NCI-H2107 treated with DMSO at 0.1 percent for 48 hours (cell line): Measurements from ENCODE around the gene GAS6.

ENCODE experiments used
- DNase-seq: peaks from one replicate; lab custom pipeline; 2025; ENCODE audit not compliant: unreplicated experiment; lab: John Stamatoyannopoulos, UW

GAS6 gene

DNA sequence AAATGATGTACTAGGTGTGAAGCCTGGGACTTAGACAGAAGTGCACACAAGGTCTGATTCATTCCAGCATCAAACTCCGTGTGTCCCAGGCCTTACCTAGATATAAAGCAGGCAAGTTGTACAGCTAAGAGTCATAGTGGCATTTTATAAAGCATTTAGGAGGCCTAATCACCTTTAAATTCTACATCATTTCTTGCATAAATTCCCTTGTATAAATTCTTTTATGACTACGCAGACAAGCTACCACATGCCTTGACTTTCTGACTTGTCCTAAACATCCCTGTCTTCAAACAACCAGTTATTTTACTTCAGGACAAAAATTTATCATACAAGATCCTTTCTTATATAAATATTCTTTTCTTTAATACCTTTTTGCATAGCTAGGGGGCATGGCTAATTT, 82.3 kb downstream of the GAS6 start:
- DNase-seq: no peak

DNA sequence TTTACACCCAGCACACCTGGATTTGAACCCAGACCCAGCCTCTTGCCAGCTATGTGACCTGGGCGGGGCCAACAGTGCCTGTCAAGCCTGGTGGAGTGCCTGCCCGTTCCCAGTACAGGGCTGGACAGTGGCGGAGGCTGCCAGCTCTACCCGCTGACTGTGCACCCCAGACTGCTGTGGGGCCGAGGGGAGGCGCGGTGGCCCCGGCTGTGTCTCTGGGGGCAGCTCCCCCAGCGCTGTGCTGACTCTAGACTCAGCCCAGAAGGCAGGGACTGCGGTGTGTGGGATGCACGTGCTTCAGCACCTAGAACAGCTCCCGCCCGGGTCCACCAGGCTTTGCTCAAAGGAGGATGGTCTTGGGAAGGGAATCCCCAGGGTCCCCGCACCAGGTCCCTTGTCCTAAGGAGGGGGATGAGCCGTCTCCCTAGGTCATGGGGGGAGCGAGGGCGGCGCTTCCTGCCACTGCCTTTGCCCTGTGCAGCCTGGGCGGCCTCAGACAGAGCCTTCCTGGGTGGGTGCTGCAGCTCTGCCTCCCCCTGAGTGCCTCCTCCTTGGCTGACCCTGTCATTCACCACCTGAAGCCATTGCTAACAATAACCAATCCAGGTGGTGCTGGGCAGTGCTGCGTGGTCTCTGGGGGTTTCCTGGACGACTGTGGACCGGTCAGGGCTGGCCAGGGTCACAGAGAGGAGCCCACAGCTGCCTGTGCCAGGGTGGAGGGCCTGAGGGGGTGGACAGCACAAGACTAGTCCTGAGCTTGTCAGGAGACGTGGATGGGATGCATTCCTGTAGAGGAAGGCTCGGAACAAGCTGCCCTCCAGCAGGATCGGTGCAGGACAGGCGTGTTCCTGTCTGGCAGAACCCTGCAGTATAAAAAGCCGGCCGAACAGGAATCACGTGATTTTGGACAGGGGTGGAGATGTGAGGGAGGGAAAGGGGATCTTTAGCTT, 86.3 kb downstream of the GAS6 start:
- no peak for DNase-seq

DNA sequence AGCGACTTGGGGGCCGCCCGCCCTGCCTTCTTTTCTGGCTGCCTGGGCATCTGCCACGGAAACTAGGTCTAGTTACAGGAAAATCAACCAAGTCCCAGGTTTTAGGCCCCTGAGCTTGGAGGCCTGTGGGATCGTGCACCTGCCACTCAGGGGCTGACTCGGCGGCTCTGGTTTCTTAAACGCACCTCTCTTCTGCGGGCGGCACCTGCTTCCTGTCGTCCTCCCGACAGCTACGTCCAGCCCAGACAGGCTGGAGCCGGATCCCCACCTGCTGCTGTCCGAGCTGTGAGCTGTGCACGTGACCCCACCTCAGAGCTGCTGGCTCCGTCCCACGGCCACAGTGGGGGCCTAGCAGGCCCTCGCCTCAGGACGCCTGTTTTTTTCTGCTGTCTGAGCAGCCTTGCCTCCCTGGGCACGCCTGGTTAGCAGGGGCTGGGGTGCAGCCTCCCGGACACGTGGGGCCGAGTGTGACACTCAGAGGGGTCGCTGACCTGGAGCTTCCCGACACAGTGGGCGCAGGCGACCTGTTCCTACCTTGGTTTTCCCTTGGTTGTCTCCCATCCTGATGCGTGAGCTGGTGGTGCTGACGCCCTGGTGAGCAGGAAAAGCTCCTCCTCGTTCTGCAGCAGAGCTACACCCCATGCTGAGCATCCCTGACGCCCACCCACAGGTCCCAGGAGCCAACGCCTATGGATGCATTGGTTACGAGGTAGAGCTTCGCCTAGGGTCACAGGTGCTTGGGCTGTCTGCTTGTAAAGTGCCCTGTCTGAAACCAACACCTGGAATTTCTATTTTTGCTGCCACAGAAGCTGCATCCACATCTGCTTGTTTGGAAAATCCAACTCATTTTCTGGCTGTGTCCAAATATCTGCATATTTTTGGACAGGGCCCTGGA, 87.4 kb downstream of the GAS6 start:
- DNase-seq: no peak

DNA sequence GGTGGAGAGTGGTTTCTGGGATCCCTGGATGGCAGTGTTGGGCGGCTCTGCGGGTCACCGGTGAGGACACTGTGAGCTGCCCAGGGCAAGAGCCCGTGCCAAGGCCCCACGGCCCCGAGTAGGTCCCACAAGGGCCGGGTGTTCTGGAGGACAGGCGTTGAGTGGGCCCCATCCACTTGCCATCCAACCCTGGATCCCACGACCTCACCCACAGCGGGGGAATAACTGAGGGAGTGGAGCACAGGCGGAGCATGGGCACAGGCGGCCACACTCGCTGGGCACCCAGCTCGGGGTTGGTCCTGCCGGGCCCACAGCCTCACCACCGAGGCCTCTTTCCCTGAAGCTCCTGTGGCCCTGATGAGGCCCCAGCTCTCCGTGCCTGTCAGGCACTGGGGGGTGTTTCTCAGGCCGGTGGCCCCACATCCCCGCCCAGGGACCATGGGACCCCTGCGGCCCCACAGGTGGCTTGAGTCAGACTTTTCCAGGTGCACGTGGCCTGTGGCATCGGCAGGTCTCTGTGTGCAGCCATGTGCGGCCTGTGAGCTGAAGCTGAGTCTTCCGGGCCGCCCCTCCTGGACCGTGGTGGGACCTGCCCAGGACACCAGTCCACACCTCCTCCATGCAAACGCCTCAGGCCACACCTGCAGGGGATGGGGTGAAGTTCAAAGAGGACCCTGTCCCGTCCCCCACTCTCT, 88.3 kb downstream of the GAS6 start:
- DNase-seq: no peak

DNA sequence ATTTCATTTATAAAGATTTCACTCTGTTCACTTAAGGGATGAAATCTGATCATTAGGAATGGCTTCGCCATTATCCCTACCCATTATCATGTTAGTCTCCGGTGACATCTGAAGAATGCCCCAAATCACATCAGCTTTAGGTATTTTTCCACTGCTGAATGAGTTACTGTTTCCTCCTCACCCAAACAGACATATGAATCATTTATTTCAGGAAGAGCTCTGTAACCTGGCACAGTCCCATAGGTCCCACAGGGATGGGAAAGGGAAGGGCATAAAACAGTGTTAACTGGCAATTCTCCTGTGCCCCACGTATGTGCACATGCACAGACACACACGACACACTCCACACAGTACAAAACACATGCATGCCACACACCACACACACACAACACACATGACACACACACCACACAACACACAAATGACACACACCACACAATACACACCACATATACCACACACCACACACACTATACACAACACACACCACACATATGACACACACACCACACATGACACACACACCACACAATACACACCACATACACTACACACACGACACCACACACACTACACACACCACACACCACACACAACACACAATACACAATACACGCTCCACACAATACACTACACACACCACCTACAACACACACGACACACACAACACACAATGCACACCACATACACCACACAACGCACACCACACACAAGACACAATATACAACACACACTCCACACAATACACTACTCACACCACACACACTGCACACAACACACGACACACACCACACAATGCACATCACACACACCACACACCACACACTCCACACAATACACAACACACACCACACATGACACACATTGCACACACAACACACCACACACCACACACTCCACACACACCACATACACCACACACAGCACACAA, 89.4 kb downstream of the GAS6 start:
- no peak for DNase-seq

DNA sequence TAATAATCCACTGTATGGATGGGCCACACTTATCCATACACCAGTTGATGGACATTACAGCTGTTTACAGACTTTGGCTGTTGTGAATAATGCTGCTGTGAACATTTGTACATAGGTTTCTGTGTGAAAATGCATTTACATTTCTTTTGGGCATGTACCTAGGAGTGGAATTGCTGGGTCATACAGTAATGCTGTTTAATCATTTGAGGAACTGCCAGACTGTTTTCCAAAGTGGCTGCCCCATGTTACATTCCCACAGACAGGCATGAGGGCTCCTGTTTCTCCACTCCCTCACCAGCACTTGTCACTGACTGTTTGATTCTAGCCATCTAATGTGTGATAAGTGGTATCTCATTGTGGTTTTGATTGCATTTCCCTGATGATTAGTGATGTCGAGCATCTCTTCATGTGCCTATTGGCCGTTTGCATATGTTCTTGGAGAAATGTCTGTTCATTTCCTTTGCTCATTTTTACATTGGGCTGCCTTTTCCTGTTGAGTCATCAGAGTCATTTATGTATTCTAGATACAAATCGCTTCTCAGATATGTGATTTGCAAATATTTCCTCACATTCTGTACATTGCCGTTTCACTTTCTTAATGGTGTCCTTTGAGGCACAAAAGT, 92.1 kb downstream of the GAS6 start:
- DNase-seq: no peak

DNA sequence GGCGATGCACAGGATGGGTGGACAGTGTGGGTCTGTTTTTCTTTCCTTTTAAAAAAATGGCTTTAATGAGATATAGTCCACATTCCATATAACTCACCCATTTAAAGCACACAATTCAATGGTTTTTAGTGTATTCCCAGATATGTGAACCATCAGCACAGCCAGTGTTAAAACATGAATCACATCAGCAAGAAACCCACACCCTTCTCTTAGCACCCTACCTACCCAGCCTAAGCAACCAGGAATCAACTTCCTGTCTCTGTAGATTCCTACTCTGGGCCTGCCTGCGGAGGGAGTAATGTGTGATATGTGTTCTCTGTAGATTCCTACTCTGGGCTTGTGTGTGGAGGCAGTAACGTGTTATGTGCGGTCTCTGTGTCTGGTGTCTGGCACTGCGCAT, 92.9 kb downstream of the GAS6 start:
- no peak for DNase-seq
